ENCODE results near the gene C18orf54. TPM values are rescaled to one million over a fixed set of nuclear protein-coding genes. Genes with fewer than 3 reads are reported as not detected.
"Not testable (repeated sequence)": the region's sequence is repeated elsewhere in the genome, so short reads cannot be mapped to it uniquely, and the experiment has no call there.

The C18orf54 gene
- total RNA-seq, 1 experiment from 2014 or later: 7.2 TPM

- H3K9me3 Mint-ChIP-seq (ENCODE audit: unreplicated experiment): no peaks in the 10 kb centered on the region
- no peaks in the 10 kb centered on the region for H3K4me1 Mint-ChIP-seq (ENCODE audit: low read depth, unreplicated experiment)
- H3K27ac Mint-ChIP-seq (ENCODE audit: unreplicated experiment): no peak overlapping the region
- no peaks in the 10 kb centered on the region for H3K27me3 Mint-ChIP-seq (ENCODE audit: insufficient read depth, unreplicated experiment)
- ChIA-PET POLR2A (no interaction called here), CTCF (no interaction called here)
- no peak for TF ChIP-seq CTCF (IDR thresholded peaks at IDR 0.05; ENCODE audit: insufficient read depth in 1 of 2, low read depth in 1 of 2, low read length in 1 of 2, severe bottlenecking in 1 of 2, unreplicated experiment in 1 of 2)
- BruUV-seq (replicated peaks): no TSS peak
- H3K4me3 Mint-ChIP-seq (ENCODE audit: unreplicated experiment): no peak overlapping the region
- H3K4me1 ChIP-seq: no peaks in the 10 kb centered on the region
- no peak for DNase-seq
- intact Hi-C loops (cut with micrococcal nuclease; ENCODE audit: unreplicated experiment): no loop called here
- H3K27me3 ChIP-seq (replicated peaks; ENCODE audit: control insufficient read depth, insufficient read depth, low read length): no peaks in the 10 kb centered on the region
- H3K4me3 ChIP-seq (ENCODE audit: low read depth, low read length): no peak overlapping the region
- H3K36me3 Mint-ChIP-seq (ENCODE audit: insufficient read depth, unreplicated experiment): no peaks in the 10 kb centered on the region
- no peaks in the 10 kb centered on the region for H3K36me3 ChIP-seq (ENCODE audit: control insufficient read depth, insufficient read depth, low read length)
- no peaks in the 10 kb centered on the region; the same call in 1 of the 2 replicates for H3K9me3 ChIP-seq
Measured at GRCh38 chr18:54382733-54383252, 25.1 kb downstream of the C18orf54 start.

- CTCF ChIA-PET: no interaction called here
- H3K4me1 Mint-ChIP-seq (ENCODE audit: low read depth, unreplicated experiment): peaks cover 9% of the 10 kb centered on the region
Measured at GRCh38 chr18:54386043-54386442, 28.3 kb downstream of the C18orf54 start.

GRCh38 chr18:54386800-54387495, 29.2 kb downstream of the C18orf54 start:
- H3K4me3 Mint-ChIP-seq (ENCODE audit: unreplicated experiment); BruUV-seq (replicated peaks); H3K4me1 Mint-ChIP-seq (ENCODE audit: low read depth, unreplicated experiment); DNase-seq; H3K9me3 ChIP-seq; H3K27me3 ChIP-seq (replicated peaks; ENCODE audit: control insufficient read depth, insufficient read depth, low read length); H3K9me3 Mint-ChIP-seq (ENCODE audit: unreplicated experiment); H3K36me3 Mint-ChIP-seq (ENCODE audit: insufficient read depth, unreplicated experiment); H3K27me3 Mint-ChIP-seq (ENCODE audit: insufficient read depth, unreplicated experiment); intact Hi-C loops (cut with micrococcal nuclease; ENCODE audit: unreplicated experiment); H3K4me1 ChIP-seq; H3K27ac Mint-ChIP-seq (ENCODE audit: unreplicated experiment); POLR2A ChIA-PET; CTCF ChIA-PET; H3K4me3 ChIP-seq (ENCODE audit: low read depth, low read length); H3K36me3 ChIP-seq (ENCODE audit: control insufficient read depth, insufficient read depth, low read length): not testable (repeated sequence)

More at GRCh38 chr18:54386043-54386442, 28.3 kb downstream of the C18orf54 start:
- no peaks in the 10 kb centered on the region for H3K27me3 Mint-ChIP-seq (ENCODE audit: insufficient read depth, unreplicated experiment)
- no peak overlapping the region for H3K27ac Mint-ChIP-seq (ENCODE audit: unreplicated experiment)
- H3K4me3 ChIP-seq (ENCODE audit: low read depth, low read length): no peak overlapping the region
- no peaks in the 10 kb centered on the region; the same call in 1 of the 2 replicates for H3K9me3 ChIP-seq
- H3K27me3 ChIP-seq (replicated peaks; ENCODE audit: control insufficient read depth, insufficient read depth, low read length): no peaks in the 10 kb centered on the region
- peaks cover 8% of the 10 kb centered on the region for H3K4me1 ChIP-seq
- H3K36me3 Mint-ChIP-seq (ENCODE audit: insufficient read depth, unreplicated experiment): peaks cover 6% of the 10 kb centered on the region
- H3K9me3 Mint-ChIP-seq (ENCODE audit: unreplicated experiment): no peaks in the 10 kb centered on the region
- no peaks in the 10 kb centered on the region for H3K36me3 ChIP-seq (ENCODE audit: control insufficient read depth, insufficient read depth, low read length)
- DNase-seq: no peak
- no TSS peak for BruUV-seq (replicated peaks)
- no peak for TF ChIP-seq CTCF (IDR thresholded peaks at IDR 0.05; ENCODE audit: insufficient read depth in 1 of 2, low read depth in 1 of 2, low read length in 1 of 2, severe bottlenecking in 1 of 2, unreplicated experiment in 1 of 2)
- POLR2A ChIA-PET: no interaction called here
- intact Hi-C loops (cut with micrococcal nuclease; ENCODE audit: unreplicated experiment): no loop called here
- H3K4me3 Mint-ChIP-seq (ENCODE audit: unreplicated experiment): no peak overlapping the region
